SW480 (cell line): ENCODE measurements around the gene HOXA13.

Experiments
- DNase-seq: peaks from one replicate; pipeline ENCODE4 v3.0.0-alpha.2; 2016; ENCODE audit warnings: low spot score

Gene HOXA13

DNA sequence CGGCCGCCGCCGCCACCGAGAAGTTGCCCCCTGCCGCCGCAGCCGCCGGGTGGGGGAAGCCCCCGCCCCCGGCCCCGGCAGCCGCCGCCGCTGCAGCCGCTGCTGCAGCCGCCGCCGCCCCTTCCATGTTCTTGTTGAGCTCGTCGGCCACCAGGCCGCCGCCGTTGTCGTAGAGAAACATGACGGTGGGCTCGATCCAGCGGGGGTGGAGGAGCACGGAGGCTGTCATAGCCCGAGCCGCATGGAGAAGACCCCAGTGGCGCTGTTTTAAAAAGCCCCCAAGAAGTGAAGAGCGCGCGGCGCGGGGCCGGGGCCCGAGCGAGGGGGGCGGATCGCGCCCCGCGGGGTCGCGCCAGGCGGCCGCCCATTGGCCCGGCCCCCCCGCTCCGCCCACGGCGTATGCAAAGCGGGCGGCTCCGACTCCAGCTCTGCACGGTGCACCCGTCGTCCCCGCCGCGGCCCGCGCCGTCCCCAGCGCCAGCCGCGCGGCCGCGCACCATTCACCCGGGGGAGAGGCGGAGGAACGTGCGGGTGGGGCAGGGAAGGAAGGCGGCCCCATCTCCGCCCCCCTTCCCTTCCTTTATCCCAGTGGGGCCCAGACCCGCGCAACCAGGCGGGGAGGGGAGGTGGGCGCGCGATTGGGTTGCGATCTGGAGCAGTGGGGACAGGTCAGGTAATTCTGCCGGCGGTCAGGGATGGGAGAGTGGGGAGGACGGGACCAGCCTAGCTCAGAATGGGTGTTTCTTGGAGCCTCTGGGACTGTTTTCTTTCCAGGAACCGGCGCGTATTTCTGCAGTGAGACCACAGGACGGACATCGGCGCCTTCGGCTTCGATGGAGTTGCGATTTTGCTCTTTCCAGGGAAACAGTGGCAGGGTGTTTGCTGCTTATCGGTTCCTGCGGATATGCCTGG, at the start of gene HOXA13:
HOXA13 (minus strand) TSS at position 243 of the 912 bp plus-strand sequence; CDS start at position 229, 14 bp downstream.
- peak; percentile 77 for DNase-seq

DNA sequence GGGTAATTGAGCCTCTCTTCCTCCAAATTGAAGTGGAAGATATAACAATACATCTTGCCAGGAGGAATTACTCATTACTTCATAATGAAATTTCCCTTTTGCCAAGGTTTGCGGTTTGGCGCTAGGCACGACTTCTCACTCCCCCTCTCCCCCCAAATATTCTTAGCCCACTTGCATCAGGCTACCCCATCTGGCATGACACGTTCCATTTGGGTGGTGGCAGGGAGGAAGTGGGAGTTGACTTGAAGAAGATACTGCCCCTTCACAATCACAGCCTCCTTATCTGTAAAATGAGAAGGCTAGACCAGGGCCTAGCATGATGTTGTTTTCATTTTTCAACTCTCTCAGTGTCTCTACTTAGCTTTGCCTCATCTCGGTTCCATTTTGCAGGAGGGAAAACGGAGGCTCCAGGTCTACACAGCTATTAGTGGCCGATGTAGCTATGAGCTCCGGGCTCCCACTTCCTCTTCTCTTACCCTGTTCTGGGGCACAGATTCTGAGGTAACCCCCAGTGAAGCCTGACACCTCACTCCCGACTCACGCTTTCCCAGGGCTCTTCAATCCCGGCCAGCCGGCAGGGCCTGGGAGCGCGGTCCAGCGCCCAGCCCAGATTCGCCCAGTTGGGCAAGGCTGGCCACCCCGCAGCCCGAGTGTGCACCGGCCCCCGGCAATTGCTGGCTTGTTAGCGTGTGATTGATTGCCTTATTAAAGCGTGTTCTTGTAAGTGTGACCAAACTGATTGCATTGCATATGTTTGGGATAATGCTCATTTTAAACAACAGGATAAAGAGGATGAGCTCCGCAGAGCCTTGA, 49.2 kb upstream of the HOXA13 start:
- no peak for DNase-seq

DNA sequence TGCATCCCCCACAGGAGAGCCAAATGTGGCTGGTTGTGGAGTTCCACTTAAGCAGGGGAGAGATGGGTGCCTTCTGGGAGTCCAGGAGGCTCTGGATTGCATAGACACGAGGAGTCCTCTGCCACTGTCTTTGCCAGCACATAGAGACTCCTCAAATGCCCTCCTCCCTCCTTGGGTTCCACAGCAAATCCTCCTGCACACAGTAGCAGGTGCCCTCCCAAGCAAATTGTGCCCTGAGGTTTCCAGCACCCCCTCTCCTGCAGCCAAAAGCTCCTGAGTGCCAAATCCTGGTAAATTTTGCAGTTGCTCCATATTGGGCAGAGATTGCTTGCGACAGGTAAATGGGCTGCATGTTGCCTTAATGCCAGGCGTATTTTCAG, 48.5 kb upstream of the HOXA13 start:
- DNase-seq = no peak

DNA sequence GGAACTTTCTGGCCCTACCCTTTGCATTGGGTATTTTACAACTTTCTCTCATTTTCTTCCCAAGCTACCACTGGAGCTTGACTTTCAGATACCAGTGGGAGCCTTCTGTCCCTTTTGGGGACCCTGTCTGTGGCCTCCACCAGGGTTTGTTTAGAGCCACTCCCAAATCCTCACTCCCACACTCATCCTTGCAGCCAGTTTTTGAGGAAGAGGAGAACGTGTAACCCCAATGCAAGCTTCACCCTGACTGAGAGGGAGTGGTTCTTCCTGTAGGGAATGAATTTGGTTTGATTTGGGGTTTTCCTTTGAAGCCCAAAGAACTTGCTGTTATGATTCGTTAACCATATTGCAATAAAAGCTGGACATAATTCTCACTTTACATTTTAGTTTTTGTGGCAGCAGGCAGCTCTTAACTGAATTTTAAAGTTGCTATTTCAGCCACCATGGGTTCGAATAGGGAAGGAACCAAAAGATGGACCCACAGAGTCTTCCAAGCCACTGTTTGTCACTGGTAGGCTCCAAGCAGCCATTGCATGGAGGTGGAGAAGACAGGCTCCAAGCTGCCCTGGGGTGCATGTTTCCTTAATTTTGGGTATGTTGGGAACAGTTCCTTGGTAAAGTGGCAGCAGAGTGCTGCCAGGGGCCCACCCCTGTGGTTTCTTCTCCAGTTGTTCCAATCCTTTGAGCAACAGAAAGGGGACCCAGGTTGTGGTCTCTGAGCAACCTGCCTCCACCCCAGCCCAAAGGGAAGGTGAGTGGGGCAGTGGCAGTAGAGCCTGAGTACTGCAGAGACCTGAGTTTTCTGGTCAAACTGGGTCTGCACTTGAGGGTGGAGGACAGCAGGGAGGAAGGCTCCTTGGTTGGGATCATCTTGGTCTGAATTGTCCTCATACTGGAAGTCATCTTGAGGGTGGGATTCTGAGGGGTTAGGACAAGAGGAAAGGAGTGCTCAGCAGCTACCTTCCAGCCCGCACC, 47.8 kb upstream of the HOXA13 start:
- DNase-seq = no peak

DNA sequence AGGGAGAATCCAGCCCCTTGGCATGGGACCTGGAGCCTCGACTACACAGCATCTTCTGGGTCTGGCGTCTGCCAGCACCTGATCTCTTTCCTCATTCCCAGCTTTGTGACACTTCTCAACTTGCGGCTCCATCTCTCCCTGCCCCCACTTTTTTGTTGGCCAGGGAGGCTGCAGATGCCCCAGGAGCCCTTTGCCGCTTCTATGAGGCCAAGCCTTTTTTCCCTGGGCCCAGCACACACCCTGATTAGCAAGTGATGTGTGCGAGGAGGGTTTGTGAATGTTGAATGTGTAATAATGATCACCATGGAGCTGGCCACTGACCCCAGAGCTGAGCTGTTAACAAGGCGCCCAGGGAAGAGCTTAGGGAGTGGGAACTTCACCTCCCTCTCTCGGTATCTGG, 47.1 kb upstream of the HOXA13 start:
- DNase-seq = no peak

DNA sequence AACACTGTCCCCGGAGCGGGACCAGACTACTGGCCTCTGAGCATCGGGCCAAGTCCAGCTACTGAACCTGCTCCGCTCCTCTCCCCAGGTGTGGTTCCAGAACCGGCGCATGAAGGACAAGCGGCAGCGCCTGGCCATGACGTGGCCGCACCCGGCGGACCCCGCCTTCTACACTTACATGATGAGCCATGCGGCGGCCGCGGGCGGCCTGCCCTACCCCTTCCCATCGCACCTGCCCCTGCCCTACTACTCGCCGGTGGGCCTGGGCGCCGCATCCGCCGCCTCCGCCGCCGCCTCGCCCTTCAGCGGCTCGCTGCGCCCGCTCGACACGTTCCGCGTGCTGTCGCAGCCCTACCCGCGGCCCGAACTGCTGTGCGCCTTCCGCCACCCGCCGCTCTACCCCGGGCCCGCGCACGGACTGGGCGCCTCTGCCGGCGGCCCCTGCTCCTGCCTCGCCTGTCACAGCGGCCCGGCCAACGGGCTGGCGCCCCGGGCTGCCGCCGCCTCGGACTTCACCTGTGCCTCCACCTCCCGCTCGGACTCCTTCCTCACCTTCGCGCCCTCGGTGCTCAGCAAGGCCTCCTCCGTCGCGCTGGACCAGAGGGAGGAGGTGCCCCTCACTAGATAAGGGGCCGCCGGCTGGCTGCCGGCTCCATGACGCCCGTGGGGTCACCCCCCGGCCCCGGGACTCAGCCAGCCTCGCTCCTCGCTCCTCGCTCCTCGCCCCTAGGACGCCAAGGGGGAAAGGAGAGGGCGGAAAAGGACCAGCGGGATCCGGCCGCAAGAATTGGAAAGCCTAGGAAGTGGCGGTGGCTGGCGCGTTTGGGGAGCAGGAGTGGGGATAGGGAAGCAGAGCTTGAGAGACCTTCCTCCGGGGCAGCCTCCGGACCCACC, 46.2 kb upstream of the HOXA13 start:
- no peak for DNase-seq

DNA sequence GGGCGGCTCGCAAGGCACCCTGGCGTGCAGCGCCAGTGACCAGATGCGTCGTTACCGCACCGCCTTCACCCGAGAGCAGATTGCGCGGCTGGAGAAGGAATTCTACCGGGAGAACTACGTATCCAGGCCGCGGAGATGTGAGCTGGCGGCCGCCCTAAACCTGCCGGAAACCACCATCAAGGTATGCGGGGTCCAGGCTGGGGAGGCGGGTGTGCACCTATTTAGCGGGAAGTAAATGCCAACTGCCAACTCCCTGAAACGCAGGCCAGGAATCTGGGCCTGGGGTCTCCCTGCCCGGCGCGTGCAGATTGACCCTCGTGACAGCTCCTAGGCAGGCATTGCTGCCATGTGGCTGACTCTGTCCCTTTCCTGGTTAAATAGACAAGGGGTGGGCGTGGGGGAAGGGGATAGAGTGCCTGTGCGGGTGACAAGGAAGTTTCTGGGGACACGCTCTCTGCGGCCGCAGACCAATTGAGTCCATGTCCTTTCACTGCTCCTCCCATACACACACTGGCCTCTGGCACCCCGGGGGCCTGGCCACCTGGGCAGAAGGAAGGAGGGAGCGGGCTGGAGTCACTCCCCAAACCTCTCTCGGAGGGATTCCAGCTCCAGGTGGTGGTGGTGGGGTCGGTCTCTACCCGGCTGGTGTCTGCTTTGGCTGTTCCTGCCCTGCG, 45.4 kb upstream of the HOXA13 start:
- DNase-seq = no peak

DNA sequence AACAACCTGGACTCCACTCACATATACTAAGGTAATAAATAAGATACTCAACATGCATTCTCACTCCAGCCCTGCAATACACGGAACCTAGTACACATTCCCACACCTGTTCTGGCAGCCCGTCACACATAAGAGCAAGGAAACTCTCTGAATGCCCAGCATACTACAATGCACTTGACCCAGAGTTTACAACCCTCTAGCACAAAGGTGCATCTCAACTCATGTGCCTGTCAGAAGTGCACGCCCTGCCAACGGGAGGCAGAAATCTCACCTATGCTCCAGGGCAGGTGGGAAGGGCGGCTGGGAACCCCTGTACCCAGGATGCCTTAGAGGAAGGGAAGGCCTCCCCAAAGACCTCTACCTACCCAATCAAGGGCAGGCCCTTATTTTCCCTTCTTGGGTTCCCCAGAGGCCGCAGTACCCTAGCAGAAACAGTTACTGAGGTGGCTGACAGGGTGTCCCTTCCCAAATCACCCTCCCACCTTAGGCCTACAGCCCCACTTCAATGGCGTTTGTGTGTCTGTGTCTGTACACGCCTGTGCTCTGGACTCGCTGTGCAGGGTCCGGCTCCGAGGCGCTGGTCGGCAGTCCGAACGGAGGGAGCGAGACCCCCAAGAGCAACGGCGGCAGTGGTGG, 44.7 kb upstream of the HOXA13 start:
- DNase-seq = no peak

DNA sequence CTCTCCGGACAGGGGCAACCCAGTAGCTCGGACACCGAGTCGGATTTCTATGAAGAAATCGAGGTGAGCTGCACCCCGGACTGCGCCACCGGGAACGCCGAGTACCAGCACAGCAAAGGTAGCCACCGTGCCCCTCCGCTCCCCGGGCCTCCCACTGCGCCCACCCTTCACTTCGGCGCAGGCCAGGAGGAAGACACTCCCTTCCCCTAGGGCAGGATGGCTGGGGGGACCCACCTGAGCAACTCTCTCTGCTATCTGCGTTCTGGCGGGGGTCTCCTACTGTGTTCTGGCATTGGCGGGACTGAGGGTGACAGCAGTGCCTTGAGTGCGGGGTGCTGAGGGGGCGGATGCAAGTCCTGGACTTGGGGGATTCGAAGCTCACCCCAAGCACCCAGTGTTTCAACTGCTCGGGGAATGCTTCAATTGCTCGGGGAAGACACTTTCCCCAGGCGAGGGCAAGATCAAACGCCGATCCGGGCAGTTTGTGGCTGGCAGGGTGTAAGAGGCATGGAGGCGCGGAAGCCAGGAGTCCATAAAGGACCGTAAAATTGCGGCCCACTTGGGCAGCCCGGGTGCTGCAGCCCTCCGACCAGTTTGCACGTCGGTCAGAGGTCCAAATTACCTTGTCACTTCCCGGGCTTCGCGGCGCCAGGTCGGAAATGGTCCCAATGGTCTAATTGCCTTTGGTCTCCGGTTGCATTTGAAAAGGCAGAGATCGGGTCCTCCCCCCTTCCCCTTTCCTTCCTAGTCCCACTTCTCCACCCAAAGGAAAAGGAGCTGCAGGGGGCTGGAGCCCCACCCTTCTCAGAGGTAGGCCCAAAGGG, 43.7 kb upstream of the HOXA13 start:
- DNase-seq = no peak

DNA sequence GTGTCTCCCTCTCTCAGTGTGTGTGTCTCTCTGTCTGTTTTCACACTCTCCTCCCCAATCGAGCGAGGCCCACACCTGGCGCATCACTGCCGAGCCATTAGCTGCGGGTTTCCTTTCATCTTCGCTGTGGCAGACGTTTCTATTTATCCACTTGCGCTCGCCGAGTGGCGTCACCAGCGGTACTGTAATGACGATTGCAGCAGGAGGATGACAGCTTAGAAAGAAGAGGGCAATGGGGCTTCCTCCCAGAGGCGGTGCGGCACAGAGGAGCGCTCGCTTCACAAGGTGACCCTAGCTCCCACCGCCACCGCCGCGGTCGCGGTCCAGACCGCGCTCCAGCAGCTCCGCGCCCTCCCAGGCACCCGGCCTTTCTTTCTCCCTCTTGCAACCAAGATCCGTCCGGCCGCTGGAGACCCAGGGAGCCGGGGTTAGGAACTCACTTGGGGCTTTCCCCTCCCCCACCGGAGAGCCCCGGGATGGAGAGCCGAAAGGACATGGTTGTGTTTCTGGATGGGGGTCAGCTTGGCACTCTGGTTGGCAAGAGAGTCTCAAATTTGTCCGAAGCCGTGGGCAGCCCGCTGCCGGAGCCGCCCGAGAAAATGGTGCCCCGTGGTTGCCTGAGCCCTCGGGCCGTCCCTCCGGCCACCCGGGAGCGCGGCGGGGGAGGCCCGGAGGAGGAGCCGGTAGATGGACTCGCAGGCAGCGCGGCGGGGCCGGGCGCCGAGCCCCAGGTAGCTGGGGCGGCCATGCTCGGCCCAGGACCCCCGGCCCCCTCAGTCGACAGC, 42.9 kb upstream of the HOXA13 start, which contains the start of gene EVX1:
EVX1 (plus strand) TSS at position 248 of the 785 bp plus-strand sequence; CDS start at position 477, 229 bp downstream.
- DNase-seq = peak; percentile 91

DNA sequence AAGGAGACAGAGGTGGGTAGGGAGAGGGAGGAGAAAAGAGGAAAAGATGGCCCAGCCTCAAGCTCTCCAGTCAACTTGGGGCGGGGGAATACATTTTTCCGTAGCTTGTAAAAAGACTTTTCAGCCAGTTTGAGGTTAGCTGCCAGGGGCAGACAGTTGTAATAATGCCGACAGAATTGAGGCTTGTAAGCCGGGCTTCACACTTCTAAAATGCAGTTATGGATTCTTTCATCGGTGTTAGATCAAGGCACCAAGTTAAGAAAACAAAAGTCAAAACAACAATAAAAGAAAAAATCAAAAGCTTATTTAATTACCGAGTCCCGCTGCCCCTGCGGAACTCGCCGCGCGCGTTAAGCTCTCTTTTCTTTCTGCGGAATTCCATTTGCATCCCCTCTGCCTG, 42.3 kb upstream of the HOXA13 start:
- DNase-seq = no peak

DNA sequence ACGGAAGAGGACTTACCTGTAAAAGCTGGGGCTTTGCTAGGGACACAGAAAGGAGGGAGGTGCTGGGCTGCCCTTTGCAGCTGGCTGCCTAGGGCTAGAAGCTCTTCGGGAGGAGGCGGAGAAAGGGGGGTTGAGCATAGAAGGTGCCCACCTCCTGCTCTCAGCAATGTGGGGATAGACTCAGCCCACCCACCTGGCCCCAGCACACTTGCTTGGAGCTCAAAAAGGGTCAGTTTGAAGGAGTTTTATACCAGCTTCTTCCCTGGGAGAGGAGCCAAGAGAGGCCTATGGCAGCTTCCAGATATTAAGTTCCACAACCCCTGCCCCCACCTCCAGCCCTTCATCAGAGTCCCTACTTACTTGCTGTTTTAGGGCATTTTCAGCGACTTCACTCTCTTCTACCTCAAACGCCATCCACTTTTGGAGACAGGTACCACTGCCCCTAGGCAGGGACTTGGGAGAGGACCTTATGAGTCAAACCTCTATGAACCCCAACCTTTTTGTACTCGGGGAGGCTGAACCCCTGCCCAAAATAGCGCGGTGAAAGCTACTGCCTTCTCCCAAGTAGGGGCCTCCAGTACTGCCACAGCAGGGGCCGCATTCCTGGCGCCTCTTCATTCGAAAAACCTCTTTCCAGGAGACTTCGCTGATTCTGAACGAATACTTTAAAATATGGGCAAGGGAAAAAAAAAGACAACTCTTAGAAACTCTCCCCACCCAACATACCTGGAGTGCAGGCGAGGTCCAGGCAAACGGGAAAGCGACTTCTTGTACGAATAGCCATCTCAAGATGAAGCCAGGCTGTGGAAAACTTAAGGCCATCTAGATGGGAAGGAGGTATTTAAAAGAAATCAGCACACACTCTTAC, 41.5 kb upstream of the HOXA13 start:
- no peak for DNase-seq

DNA sequence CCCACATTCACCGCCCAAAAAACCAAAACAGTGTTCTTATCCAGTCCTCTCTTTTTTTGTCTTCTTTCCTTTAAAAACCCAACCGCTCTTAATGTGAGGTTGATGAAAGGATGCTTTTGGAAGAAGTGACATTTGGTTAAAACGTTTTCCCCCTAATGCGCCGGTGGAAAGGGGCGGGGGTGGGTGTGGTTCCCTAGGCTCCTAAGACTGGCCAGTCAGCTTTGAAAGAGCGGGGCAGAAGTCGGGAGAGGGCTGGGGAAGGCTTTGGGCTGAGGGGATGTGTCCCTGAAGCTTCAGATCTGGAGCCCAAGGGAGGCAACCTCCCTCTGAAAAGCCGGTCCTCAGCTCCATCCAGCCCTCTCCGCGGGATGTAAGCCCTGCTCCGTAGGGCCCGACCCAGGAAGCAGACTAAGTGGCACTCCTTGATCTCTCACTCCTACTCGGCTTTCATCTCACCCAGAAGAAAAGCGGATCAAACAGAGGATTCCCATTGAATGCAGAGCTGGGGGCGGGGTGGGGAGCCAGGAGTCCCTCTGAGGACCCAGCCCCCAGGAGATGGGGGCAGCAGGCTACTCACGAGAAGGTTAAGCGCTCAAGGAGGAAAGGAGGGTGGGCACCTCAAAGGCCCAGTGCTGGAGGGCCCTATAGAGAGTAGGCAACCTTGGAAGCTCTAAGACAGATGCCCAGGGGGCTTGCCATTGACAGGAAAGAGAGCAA, 40.3 kb upstream of the HOXA13 start:
- no peak for DNase-seq

DNA sequence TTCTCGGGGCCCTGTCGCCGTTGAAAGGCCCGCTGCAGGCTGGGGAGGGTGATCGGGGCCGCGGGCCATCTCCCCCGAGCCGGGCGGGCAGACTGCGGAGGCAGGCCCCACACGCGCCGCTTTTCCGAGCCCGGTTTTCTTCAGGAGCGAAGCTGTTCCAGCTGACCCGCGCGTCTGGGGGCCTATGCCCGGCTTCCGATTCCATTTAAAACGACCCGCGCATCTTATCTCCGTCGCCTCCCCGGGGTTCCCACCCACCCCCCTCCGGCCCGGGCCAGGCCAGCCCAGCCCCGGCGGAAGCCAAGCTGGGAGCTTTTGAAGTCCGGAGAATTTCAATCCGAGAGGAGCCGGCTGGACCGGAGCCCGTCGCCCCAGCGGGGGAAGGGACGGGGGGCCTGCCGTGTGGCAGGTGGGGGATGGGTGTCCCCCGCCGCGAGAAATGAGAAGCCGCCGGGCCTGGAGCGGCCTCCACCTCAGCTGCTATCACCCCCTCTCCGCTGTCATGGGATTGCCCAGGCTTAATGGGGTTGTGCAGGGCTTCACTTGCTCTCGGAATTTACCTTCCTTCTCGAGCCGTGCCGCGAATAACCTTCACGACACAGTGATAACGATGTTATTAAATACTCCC, 39.6 kb upstream of the HOXA13 start:
- DNase-seq = no peak

DNA sequence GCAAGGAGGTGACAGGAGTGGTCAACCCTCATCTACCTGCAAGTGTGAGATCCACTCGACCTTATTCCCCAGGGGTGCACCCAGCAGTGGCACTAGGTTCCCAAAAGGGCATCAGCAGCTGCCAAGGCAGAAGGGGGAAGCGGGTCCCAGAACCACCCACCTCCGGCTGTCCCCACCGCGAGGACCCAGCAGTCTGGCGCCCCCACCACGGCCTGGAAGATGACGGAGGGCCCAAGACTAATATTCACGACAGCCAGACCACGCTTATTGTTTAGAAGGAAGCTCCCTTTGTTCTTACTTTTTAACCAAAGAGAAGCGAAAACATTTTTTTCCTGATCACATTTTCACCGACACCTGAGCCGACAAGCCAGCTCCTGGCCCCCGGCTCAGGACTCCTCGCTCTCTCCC, 39.1 kb upstream of the HOXA13 start:
- DNase-seq = no peak
